NCI-H526 (cell line): ENCODE data around the gene COG2.
"Not testable (repeated sequence)": the region's sequence is repeated elsewhere in the genome, so short reads cannot be mapped to it uniquely, and the experiment has no call there.

Source experiments
- DNase-seq, 2 experiments: peaks; one replicate each; lab custom pipeline; 2025; lab: John Stamatoyannopoulos, UW

The COG2 gene

DNA sequence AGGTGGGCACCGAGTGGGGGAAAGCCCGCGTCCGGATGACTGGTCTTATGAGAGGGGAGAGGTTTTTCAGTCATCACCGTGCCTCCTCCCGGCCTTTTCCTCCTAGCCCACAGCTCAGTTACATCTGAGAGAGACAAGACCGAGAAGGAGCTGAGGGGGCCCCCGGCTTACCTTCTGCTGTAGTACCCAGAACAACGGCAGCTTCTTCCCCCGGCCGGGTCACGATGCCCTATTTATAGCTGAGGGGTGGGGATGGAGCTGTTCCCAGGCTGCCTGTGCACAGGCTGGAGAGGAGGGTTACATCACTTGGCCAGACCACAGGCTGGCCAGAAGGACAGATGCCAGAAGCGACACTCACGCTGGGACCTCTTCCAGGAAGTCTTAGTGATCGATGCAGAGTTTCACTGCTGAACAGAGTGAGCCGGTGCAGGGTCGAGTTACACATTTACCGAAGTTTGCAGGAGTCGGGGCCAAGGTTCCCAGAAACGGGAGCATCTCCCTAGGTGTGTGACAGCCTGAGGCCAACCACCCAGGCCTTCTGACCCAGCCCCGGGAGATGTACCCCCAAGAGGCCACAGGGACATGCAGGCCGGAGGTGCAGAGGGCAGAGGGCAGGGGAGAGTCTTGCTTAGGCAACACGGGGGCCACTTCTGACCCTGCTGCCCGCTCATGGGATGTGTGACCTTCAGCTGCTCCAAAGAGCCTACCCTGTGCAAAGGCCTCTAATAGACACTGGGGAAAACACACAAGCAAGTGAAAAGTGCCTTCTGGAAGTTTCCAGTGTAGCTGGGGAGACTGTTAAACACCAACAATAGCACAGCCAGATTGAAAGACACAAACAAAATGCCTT is 71.9 kb downstream of the COG2 start, which contains the start of gene AGT:
AGT (minus strand) TSS at position 208 of the 850 bp plus-strand sequence. CDS start 3,299 bp downstream, outside the sequence.
- no peak for DNase-seq

DNA sequence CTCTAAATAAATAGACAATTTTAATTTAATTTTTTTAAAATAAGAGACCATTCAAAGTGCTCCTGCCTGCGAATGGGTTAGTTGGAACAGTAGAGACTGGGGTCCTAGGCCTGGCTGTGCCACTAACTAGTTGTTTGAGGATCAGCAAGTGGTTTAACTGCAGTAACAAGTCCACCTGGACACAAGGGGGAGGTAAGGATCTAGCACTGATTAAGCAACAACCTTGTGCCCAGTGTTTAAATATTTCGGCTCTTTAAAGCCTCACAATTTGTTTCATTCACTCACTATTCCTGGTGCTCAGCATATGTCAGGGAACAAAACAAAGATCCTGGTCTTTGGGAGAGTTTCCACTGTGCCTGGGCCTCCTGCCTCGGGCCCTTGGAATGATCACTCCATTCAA is 73.2 kb downstream of the COG2 start:
- DNase-seq, result no peak

DNA sequence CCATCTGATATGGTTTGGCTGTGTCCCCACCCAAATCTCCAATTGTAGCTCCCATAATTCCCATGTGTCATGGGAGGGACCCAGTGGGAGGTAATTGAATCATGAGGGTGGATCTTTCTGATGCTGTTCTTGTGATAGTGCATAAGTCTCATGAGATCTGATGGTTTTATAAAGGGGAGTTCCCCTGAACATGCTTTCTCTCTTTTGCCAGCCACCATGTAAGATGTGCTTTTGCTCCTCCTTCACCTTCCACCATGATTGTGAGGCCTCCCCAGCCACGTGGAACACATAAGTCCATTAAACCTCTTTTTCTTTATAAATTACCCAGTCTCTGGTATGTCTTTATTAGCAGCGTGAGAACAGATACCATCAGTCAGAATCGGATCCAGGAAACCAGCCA is 74.2 kb downstream of the COG2 start:
- not testable (repeated sequence) for DNase-seq

DNA sequence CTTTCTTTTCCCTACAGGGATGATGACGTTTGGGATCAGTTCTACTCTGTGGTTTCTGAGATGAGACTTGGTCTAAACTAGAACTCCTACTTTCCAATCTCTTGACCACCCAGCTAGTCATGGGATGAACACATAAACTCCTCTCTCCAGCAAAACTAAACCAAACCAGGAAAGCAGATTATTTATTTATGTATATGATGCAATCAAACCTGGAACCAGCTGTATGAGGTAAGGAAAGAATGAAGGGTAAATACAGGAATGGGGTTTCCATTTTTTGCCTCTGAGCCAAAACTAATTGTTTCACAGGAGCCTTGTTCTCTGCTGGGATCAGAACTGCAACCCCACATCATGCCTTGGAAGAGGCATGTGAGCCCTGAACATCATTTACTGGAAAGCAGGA is 75.0 kb downstream of the COG2 start:
- DNase-seq, result no peak

DNA sequence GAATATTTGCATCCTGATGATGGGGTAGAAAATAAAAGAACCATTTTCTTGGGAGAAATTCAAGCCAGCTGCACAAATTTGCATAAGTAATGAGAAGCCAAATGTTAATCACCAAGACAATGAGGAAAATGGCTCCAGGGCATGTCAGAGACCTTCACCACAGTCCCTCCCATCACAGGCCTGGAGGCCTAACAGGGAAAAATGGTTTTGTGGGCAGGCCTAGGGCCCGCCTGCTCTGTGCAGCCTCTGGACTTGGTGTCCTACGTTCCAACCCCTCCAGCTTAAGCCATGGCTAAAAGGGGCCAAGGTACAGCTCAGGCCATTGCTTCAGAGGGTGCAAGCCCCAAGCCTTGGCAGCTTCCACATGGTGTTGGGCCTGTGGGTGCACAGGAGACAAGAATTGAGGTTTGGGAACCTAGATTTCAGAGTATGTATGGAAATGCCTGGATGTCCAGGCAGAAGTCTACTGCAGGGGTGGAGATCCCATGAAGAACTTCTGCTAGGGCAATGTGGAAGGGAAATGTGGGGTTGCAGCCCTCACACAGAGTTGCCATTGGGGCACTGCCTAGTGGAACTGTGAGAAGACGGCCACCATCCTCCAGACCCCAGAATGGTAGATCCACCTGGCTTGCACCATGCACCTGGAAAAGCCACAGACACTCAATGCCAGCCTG is 79.7 kb downstream of the COG2 start:
- not testable (repeated sequence) for DNase-seq

DNA sequence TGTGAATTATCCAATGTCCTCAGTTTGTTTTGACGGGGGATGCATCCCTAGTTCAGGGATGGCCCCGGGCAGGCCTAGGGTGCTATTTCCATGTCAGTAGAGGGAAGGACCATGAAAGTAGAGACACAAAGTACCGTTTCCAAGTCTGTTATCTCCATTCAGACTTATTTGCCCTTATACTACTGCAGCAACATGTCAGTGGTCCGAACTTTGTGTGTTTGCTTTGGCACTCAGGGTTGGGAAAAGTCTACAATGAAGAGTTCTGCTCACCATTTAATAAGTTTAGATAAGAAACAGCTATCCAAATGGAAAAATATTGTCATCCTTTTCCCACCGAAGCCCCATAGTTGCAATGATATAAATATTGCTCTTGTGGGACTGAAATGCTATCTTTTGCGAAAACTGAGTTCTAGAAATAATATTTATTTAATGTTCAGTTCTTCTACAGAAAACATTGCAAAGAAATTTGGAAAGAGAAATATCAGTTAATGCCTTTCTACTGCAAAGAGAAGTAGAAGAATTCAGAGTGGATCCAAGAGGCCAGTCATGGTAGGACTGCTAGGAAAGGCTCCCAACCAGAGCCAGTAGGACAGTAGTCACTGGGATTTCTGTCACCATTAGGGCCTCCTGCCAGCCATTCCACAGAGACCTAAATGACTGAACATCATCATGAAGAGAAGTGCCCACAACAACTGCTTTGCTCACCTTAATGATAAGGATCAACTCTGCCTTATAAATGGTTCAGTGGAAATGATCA is 83.2 kb downstream of the COG2 start:
- no peak for DNase-seq

DNA sequence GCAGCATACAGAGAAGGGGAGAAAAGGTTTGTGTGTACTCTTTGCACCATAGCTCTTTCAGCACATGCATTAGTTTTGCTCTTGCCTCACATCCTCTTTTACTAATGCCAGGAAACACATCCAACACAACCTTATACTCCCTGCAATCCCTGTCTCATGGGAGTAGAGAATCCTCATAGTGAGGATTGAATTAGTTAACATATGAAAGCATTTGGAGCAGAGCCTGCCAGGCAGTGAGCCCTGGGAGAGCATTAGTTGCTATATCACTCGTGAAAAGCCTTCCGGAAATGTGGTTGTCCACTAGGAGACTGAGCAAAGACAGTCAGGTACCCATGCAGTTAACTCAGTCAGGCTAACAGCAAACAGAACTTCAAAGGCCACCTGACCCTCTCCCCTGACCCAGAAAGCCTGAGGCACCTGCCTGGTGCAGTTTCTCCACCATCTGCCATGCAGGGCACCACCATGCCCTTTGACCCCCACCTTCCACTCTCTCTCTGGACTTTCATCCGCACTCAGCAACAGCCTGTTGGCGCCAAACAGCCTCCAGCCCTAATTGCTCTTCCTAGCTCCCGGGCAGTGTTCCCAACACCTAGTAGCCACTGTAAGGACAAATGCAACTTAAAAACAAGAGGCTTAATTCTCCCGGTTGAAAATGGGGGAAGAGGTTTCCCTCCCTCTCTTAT is 86.6 kb downstream of the COG2 start:
- DNase-seq, result no peak

DNA sequence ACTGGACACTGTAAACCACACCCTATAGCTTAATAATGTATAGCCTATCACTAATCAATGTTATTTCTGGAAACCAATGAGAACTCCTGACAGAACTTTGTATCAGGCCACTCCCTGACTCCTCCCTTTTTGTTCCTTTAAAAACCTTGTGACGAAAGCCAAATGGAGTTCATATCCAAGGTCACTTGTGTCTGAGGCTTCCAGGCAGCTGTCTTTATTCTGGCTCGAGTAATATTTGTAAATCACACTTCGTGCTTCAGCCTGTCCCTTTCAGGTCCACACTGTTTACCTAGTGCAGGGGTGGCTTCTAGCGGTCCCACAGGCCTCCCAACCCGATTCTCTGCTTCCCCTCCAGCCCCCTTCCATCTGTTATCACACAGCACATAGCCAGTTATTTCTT is 88.7 kb downstream of the COG2 start:
- no peak for DNase-seq

DNA sequence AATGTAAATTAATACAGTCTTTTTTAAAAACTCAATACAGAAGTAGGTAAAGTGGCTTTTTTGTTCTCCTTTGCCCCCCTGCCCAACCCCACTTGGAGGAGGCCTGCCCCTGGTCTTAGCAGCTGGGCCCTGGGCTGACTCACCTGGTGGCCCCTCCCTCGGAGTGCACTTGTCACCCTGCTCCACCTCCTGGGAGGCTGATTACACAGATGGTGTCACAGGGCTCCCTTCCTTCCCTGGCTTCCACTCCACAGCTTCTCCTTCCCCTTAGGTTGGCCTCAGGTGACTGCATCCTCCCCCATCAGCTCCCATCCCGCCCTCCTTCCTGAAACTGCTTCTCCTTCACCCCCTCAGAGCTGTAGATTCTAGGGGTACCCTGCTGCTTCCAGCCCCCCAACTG is 93.2 kb downstream of the COG2 start:
- no peak for DNase-seq

DNA sequence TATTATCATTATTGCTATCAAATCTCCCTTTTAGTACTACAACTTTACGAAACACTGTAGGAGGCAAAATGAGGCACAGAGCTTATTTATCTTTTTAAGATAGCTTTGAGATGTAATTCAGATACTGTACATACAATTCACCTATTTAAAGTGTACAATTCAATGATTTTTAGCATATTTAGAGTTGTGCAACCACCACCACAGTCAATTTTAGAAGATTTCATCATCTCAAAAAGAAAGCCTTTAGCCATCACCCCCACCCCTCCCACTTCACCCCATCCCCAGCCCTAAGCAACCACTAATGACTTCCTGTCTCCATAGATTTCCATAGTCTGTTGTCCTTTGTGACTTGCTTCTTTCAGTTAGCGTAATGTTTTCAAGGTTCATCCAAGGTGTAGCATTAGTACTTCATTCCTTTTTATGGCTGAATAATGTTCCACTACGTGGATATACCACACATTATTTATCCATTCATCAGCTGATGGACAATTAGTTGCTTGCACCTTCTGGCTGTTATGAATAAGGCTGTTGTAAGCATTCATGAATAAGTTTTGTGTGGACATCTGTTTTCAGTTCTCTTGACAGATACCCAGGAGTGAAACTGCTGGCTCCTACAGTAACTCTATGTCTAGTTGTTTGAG is 95.5 kb downstream of the COG2 start:
- no peak for DNase-seq

DNA sequence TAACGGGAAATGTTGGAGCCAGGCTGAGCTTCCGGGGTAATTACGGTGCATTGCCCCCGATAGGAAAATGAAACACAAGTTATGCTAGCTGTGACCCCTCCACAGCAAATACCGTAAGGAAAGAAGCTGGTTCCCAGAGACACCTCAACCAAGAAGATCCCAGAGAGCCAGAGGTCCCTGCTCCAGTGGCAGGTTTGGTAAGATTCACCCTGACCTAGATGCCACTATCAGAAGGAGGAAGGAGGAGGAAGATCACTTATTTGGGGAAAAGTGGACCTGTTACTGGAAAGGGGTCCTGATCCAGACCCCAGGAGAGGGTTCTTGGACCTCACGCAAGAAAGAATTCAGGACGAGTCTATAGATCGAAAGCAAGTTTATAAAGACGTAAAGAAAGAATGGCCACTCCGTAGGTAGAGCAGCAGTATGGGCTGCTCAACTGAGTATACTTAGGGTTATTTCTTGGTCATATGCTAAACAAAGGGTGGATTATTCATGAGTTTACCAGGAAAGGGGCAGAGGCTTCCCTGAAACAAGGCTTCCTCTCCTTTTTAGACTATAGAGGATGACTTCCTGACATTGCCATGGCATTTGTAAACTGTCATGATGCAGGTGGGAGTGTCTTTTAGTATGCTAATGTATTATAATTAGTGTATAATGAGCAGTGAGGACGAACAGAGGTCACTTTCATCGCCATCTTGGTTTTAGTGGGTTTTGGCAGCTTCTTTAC is 97.4 kb downstream of the COG2 start:
- no peak for DNase-seq
